GM19043 (cell line): ENCODE results near the gene CARMIL3.

ENCODE experiments used
- ATAC-seq: cut with Tn5 transposase; IDR thresholded peaks from one replicate; pipeline ENCODE4 v1.9.1; 2021; ENCODE audit warnings: low read depth; ENCODE audit not compliant: unreplicated experiment

The CARMIL3 gene

DNA sequence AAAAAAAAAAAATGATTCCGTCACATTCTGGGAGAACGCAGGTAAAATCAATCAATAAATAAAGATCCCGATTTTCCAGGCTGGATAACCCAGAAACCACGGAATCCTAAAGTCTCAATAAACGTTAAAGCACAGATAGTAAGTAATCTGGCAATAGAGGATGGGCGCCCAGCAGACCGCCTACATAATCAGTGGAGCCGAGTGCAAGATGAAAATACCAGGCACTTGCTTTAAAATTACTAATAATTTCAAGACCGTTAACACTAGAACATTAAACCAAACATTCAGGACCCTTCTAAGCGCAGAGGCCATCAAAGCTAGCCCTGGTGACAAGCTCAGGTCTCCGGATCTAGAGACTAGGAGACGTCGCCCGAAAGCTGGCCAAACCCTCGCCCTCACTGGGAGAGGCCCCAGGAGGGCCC is 61.6 kb downstream of the CARMIL3 start:
- ATAC-seq = no peak

DNA sequence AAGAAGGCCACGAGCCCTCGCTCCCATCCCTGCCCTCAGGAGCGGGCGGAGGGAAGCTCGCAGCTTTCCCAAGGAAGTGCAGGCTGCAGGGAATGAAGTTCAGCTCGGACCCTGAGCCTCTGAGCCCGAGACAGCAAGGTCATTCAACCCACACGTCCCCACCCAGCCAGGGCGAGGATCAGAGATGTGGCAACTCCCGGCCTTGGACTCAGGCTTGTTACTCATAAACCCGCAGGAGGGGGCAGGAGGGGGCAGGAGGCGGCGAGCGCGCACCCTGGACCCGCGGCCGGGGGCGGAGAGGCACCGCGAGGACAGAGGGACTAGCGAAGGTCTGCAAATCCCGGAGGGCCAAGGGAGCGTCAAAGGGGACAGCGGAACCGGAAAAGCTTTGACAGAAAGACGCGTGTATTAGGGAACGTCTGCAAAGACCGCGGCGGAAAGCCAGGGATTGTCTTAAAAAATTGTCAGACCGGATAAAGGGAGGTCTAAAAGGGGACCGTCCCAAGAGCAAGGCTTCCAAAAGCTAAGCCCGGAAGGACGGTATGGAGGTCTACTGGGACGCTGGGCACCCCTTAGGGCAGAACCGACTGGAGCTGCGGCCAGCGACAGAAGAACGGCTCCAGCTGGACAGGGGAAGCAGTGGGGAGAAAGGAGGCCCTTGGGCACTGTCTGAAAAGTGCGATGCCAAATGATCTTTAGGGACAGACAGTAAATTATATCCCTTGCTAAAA is 62.2 kb downstream of the CARMIL3 start:
- peak; percentile 26 for ATAC-seq

DNA sequence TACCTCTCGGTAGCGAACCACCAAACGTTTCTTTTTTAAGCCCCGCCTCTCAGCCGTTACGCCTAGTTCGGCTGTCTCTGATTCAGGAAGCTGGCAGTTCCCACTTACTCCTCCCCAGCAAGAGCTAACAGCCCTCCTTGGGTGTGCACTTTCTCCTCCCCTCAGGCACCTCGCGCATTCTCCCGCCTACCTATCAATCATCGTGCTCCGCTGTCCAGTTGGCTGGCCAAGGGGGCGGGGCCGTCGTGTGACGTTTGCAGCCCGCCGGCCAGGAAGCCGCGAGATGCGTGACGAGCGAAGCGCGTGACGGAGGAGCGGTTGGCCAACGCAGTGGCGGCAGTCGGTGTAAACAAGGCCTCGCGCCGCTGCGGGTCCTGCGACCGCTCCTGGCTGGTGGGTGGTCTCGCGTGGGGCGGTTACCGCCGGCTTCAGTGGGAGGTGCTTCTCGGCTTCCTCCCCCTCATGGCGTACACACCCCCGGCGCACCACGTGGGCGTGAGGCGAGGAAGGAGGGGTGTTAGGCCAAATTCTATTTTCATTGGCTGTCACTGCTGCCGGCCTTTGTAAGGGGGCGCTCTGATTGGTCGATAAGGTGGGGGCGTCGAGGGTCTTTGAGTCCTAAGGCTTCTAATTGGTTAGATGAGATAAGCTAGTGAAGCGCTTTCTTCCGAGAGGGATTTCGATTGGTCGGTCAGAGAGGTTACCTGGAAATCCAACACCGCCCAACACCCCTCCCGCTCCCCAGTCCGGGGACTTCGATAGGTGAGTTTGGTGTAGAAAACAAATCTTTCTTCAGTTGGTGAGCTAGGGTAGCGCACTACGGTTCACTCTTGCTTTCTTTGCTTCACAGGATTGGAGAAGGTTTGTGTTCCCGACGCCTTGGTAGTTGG is 63.0 kb downstream of the CARMIL3 start, which contains the start of the genes DCAF11 and NRL:
DCAF11 (plus strand) TSS at position 246 of the 890 bp plus-strand sequence. CDS start 818 bp downstream, outside the sequence.
NRL (minus strand) TSS at position 418 of the 890 bp plus-strand sequence. CDS start 32,101 bp downstream, outside the sequence.
- peak; percentile 81 for ATAC-seq

DNA sequence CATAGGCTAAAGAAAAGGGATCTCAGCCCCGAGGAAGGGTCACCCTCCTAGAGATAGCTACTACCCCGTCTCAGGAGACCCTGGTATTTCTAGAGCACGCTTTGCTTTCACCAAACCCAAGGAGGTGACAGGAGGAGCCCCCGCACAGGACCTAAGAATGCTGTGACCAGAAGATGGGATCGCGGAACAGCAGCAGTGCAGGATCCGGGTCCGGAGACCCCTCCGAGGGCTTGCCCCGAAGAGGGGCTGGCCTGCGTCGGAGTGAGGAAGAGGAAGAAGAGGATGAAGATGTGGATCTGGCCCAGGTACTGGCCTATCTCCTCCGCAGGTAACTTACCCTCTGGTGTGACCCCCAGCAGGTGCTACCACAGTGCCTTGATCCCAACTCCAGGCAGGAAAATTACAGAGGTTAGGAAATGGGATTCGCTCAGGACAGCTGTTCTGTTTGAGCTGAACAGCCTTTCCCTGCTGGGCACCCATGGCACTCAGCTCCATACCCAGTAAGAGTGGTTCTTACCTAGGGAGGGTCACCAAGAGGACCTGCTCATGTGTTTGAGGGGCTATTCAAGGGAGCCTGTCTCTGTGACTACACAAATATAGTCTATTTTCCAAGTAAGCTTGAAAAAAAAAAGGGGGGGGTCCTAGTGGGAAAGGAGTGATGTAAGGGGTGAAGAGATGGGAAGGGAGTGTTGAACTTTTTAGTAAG is 63.8 kb downstream of the CARMIL3 start:
- no peak for ATAC-seq

DNA sequence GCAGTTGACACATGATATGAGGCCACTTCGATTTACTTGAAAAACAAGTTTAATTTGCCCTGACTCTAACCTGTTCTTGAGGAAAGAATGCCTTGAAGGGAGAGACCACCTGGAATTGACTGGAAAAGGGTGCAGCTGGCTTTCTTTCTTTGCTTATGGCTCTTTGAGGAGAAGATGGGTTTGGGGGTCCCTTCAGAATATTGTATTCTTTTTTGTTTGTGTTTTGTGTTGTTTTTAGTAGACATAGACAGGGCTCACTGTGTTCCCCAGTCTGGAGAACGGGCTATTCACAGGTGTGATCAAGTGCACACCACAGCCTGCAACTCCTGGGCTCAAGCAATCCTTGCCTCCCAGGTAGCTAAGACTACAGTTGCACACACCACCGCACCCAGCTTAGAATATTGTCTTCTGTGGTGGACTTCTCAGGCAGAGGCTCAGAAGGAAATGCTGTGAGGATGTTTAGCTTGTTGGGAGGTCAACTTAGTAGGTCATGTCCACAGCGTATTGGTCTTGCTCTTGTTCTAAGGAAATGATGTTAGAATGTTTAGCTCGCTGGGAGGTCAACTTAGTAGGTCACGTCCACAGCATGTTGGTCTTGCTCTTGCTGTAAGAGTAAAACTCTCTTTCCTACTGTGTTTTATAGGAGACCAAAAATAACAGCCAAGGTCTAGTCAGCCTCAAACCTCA is 64.5 kb downstream of the CARMIL3 start:
- ATAC-seq = no peak

DNA sequence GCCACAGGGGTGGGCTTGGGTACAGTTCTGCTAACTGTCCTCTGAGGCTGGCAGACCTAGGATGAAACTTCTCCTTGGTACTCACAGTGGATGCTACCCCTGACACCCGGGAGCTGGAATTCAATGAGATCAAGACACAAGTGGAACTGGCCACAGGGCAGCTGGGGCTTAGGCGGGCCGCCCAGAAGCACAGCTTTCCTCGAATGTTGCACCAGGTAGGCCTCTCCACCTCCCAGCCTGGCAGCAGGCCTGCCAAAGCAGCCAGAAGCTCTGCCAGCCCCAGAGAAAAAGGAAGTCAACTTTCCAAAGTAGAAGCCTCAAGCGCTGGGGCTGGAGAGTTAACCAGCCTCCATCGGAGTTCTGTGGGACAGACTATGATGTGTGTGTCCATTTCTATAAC is 65.4 kb downstream of the CARMIL3 start:
- ATAC-seq = no peak
